ENCODE results near the gene SAAL1. TPM values are rescaled to one million over a fixed set of nuclear protein-coding genes. Genes with fewer than 3 reads are reported as not detected.

The SAAL1 gene, protein sequence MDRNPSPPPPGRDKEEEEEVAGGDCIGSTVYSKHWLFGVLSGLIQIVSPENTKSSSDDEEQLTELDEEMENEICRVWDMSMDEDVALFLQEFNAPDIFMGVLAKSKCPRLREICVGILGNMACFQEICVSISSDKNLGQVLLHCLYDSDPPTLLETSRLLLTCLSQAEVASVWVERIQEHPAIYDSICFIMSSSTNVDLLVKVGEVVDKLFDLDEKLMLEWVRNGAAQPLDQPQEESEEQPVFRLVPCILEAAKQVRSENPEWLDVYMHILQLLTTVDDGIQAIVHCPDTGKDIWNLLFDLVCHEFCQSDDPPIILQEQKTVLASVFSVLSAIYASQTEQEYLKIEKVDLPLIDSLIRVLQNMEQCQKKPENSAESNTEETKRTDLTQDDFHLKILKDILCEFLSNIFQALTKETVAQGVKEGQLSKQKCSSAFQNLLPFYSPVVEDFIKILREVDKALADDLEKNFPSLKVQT
- total RNA-seq = 10 to 100 TPM; 27.8 to 32.7 (median 29.5) TPM
- total RNA-seq (2013) = 22.4 TPM

DNA sequence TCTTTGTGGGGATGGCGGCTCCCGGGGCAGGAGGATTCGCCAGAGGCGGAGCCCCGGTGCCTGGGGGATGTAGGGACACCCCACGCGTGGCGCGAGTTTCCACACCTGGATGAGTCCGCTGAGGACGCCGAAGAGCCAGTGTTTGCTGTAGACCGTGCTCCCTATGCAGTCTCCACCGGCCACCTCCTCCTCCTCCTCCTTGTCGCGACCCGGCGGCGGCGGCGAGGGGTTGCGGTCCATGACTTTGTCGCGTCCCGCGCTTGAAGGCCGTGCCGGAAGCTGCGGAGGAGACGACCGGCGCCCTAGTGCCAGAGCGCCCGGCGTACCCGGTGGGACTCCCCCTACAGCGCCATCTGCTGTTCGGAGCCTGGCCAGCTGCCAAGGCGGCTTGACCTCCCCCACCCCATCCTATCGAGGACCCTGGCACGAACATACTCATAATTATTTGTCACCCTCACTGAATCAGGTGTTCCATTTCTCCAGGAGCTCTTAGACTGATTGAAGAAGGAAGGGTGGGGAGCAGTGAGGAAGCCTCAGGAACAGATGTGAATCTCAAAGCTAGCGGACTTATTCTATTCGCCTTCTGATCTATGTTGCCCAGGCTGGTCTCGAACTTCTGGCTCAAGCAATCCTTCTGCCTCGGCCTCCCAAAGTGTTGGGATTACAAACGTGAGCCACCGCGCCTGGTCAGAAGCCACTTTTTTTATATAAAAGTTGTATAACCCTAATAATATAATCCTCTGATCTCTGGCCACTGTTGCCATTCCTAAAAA is at the start of gene SAAL1:
Gene SAAL1 (minus strand): TSS at position 281 of the 773 bp plus-strand sequence. CDS start 41 bp downstream, at position 240.
- intact Hi-C loops (cut with micrococcal nuclease) = loop anchor here (1.0 to 5.0 kb wide), 3 partner anchors 94 to 216 kb away; partner anchors contain the start of genes GTF2H1, HPS5 and SERGEF
- no peaks in the 10 kb centered on the region for H3K27me3 ChIP-seq (ENCODE audit: control insufficient read depth, insufficient read depth, low read length)
- H3K36me3 ChIP-seq (ENCODE audit: control insufficient read depth, insufficient read depth, low read length) = peaks cover 7% of the 10 kb centered on the region
- DNase-seq (peak; percentile 86 to 94), ATAC-seq (peak; percentile 99)
- no peaks in the 10 kb centered on the region for H3K9me3 Mint-ChIP-seq
- H3K4me1 ChIP-seq (ENCODE audit: control insufficient read depth, insufficient read depth, low read length) = peaks cover 11% of the 10 kb centered on the region
- H3K4me3 ChIP-seq (ENCODE audit: low read length) = peak within 1 kb of the TSS; percentile 93
- H3K4me3 Mint-ChIP-seq = peak within 1 kb of the TSS; percentile 97
- peak within 1 kb of the TSS; percentile 62 for H3K27ac ChIP-seq (ENCODE audit: low read length)
- TF ChIP-seq, protein P1, sequence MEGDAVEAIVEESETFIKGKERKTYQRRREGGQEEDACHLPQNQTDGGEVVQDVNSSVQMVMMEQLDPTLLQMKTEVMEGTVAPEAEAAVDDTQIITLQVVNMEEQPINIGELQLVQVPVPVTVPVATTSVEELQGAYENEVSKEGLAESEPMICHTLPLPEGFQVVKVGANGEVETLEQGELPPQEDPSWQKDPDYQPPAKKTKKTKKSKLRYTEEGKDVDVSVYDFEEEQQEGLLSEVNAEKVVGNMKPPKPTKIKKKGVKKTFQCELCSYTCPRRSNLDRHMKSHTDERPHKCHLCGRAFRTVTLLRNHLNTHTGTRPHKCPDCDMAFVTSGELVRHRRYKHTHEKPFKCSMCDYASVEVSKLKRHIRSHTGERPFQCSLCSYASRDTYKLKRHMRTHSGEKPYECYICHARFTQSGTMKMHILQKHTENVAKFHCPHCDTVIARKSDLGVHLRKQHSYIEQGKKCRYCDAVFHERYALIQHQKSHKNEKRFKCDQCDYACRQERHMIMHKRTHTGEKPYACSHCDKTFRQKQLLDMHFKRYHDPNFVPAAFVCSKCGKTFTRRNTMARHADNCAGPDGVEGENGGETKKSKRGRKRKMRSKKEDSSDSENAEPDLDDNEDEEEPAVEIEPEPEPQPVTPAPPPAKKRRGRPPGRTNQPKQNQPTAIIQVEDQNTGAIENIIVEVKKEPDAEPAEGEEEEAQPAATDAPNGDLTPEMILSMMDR (IDR thresholded peaks at IDR 0.05) = peak; percentile 89
- peaks cover 11% of the 10 kb centered on the region for H3K36me3 Mint-ChIP-seq
- H3K27ac Mint-ChIP-seq = peak within 1 kb of the TSS; percentile 81 to 92
- H3K9me3 ChIP-seq (ENCODE audit: control insufficient read depth, insufficient read depth, low read length) = no peaks in the 10 kb centered on the region
- peaks cover 25 to 31% of the 10 kb centered on the region in 2 donors for H3K4me1 Mint-ChIP-seq
- 5% methylated on average over 43 of the region's 48 CpGs for WGBS (ENCODE audit: insufficient coverage)
- peaks cover 4 to 9% of the 10 kb centered on the region in 2 donors for H3K27me3 Mint-ChIP-seq (ENCODE audit: low read depth in 2 of 2)

DNA sequence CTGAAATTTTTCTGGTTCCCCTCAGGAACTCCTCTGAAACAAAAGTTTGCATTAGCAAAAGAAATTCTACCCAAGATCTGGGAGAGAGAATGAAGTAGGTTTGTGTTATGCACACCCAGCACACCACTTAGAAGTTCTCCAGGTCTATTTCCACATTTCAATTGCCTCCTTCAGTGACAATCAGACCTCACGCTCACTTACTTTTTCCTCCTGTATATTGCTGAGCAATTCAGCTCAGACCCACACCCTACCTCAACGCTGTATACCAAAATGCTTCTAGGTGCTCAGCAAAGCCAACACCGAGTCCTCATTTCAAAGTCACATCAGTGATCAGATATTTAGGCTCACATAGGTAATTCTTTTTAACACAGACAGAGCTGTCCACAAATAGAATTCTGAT is 45.7 kb upstream of the SAAL1 start:
- no peak for ATAC-seq

DNA sequence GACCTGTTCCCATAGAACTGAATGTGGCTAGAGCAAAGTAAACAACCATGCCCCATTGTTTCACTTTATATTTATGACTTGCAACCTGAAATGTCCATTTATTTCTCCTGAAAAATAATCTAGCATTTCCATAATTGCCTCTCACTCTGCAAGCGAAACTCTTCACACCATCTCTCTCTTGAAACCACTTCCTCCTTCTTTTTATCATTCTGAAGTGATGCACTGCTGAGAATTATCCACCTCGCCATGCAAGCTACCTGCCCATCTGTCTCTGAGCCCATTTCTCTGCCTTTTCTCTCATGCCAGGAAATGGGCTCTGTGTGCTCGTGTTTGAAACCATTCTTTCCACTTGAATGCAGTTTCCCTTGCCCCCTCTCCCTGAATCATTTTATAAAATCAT is 40.0 kb upstream of the SAAL1 start:
- H3K36me3 Mint-ChIP-seq = no peaks in the 10 kb centered on the region
- Histone ChIP-seq H3K4me1 (ENCODE audit: control insufficient read depth, insufficient read depth, low read length) (no peaks in the 10 kb centered on the region), H3K27me3 (ENCODE audit: control insufficient read depth, insufficient read depth, low read length) (peaks cover 2% of the 10 kb centered on the region), H3K27ac (ENCODE audit: low read length) (no peak overlapping the region), H3K36me3 (ENCODE audit: control insufficient read depth, insufficient read depth, low read length) (no peaks in the 10 kb centered on the region), H3K4me3 (ENCODE audit: low read length) (no peak overlapping the region), H3K9me3 (ENCODE audit: control insufficient read depth, insufficient read depth, low read length) (no peaks in the 10 kb centered on the region)
- peaks cover 29 to 42% of the 10 kb centered on the region in 2 donors for H3K27me3 Mint-ChIP-seq (ENCODE audit: low read depth in 2 of 2)
- no peak overlapping the region for H3K4me3 Mint-ChIP-seq
- no peak overlapping the region for H3K27ac Mint-ChIP-seq
- no peaks in the 10 kb centered on the region for H3K9me3 Mint-ChIP-seq
- DNase-seq (no peak), ATAC-seq (no peak)
- TF ChIP-seq, protein P1 (IDR thresholded peaks at IDR 0.05) = no peak
- WGBS (ENCODE audit: insufficient coverage) = 24% methylated on average over 3 of the region's 3 CpGs
- intact Hi-C loops (cut with micrococcal nuclease) = no loop called here
- H3K4me1 Mint-ChIP-seq = peaks cover 0 to 9% of the 10 kb centered on the region in 2 donors

More for the DNA sequence above, 45.7 kb upstream of the SAAL1 start:
- Mint-ChIP-seq H3K36me3 (no peaks in the 10 kb centered on the region), H3K27me3 (ENCODE audit: low read depth in 2 of 2) (peaks cover 16 to 34% of the 10 kb centered on the region in 2 donors), H3K27ac (no peak overlapping the region), H3K9me3 (no peaks in the 10 kb centered on the region), H3K4me3 (no peak overlapping the region), H3K4me1 (no peaks in the 10 kb centered on the region)
- Histone ChIP-seq H3K9me3 (ENCODE audit: control insufficient read depth, insufficient read depth, low read length) (no peaks in the 10 kb centered on the region), H3K27ac (ENCODE audit: low read length) (no peak overlapping the region), H3K4me1 (ENCODE audit: control insufficient read depth, insufficient read depth, low read length) (no peaks in the 10 kb centered on the region), H3K27me3 (ENCODE audit: control insufficient read depth, insufficient read depth, low read length) (no peaks in the 10 kb centered on the region), H3K4me3 (ENCODE audit: low read length) (no peak overlapping the region), H3K36me3 (ENCODE audit: control insufficient read depth, insufficient read depth, low read length) (no peaks in the 10 kb centered on the region)
- WGBS (ENCODE audit: insufficient coverage) = 86% methylated on average over 3 of the region's 3 CpGs
- intact Hi-C loops (cut with micrococcal nuclease) = no loop called here
- DNase-seq = no peak
- TF ChIP-seq, protein P1 (IDR thresholded peaks at IDR 0.05) = no peak

Data from natural killer cell (primary cell).